Gastroesophageal sphincter (tissue), 3 donors: Measurements from ENCODE around the gene KIF5A.
"Not testable (repeated sequence)": the region's sequence is repeated elsewhere in the genome, so short reads cannot be mapped to it uniquely, and the experiment has no call there.

ENCODE experiments used
- POLR2A ChIP-seq, 2 donors: fragments of 450-650 bp; IDR thresholded peaks; one replicate each; pipeline ENCODE4 v1.6.1; 2017; ENCODE audit warnings: antibody characterized with exemption in 2 of 2, mild to moderate bottlenecking in 2 of 2, moderate library complexity in 1 of 2
- TF ChIP-seq, protein P1 (sequence below), 4 experiments: fragments of 200-600 bp in 2 of 4; fragments of 450-650 bp in 2 of 4; sonication (generic) in 1 of 4; IDR thresholded peaks; one replicate each; pipeline ENCODE4 v1.5.1; 2017 to 2019; ENCODE audit warnings: antibody characterized with exemption in 4 of 4, mild to moderate bottlenecking in 2 of 4, moderate library complexity in 2 of 4

DNA sequence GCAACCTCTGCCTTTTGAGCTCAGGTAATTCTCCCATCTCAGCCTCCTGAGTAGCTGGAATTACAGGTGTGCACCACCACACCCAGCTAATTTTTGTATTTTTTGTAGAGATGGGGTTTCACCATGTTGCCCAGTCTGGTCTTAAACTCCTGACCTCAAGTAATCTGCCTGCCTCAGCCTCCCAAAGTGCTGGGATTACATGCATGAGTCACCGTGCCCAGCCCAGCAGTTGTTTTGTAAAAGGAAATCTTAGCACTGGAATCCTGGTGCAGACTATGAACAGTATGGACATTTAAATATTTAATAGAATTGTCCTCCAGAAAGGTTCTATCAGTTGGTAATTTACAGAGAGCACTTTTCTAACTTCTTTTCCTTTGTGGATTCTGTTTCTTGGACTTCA is 11.3 kb downstream of the KIF5A start:
- TF ChIP-seq, protein P1, sequence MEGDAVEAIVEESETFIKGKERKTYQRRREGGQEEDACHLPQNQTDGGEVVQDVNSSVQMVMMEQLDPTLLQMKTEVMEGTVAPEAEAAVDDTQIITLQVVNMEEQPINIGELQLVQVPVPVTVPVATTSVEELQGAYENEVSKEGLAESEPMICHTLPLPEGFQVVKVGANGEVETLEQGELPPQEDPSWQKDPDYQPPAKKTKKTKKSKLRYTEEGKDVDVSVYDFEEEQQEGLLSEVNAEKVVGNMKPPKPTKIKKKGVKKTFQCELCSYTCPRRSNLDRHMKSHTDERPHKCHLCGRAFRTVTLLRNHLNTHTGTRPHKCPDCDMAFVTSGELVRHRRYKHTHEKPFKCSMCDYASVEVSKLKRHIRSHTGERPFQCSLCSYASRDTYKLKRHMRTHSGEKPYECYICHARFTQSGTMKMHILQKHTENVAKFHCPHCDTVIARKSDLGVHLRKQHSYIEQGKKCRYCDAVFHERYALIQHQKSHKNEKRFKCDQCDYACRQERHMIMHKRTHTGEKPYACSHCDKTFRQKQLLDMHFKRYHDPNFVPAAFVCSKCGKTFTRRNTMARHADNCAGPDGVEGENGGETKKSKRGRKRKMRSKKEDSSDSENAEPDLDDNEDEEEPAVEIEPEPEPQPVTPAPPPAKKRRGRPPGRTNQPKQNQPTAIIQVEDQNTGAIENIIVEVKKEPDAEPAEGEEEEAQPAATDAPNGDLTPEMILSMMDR (IDR thresholded peaks at IDR 0.05) = not testable (repeated sequence)
- not testable (repeated sequence) for TF ChIP-seq POLR2A (IDR thresholded peaks at IDR 0.05)
